HG02623 (cell line): Measurements from ENCODE around the gene CHRM2.
"Not testable (repeated sequence)": the region's sequence is repeated elsewhere in the genome, so short reads cannot be mapped to it uniquely, and the experiment has no call there.

ENCODE experiments used
- ATAC-seq: cut with Tn5 transposase; IDR thresholded peaks from one replicate; pipeline ENCODE4 v1.9.1; 2021; ENCODE audit warnings: moderate library complexity; ENCODE audit not compliant: unreplicated experiment

The CHRM2 gene

DNA sequence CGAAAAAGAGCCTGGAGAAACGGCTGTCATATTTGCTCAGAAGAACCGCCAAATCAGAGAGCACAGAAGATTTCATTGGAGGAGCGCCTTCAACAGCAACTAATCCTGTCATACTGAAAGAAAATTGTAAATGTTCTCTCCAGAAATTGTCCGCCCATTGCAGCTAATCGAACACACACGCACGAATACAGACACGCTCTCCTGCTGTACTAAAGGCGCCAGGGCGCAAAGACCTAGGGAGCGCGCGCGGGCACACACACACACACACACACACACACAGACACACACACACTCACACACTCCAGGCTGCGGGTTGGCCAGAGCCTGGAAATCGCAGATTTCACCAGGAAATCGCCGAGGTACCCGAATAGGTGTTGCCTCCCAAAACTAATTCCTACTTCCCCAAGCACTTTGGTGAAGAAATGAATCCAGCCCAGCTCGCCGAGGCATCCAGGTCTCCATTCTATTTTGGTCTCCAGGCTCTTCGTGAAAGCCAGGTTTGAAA, at the start of gene CHRM2:
CHRM2 (plus strand) TSS at position 157 of the 505 bp plus-strand sequence. CDS start 146,214 bp downstream, outside the sequence.
- ATAC-seq = no peak

GRCh38 chr7:136831398-136831797, 37.1 kb upstream of the CHRM2 start:
- ATAC-seq = not testable (repeated sequence)

DNA sequence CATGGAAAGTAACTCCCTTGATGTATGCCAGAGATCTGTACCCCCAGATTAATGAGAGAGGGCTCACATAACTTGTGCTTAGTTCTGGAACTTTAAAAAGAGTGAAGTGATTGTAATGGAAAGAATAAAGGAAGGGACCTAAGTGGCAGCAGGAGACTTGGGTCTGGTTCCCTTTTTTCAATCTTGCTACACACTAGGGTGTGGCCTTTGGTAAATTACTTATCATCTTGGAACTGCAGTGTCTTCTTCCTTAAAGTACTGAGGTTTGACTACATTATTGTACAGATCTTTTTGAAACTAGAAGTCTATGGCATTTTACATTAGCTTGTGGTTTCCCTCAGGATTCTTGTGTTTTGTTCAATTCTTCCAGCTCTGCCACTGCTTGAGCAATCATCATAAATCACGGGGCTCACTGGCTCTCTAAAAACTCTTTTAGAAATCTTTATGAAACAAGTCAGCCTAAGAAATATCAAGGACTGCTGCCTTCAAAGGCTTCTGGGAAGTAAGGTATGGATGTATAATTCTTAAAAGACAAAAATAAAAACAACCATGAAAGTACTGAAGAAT, 22.5 kb upstream of the CHRM2 start:
- ATAC-seq = no peak

- ATAC-seq = no peak
These were observed 20.6 kb upstream of the CHRM2 start for GRCh38 chr7:136847858-136848257.

- ATAC-seq = no peak
These were observed 14.8 kb upstream of the CHRM2 start for GRCh38 chr7:136853654-136854053.

DNA sequence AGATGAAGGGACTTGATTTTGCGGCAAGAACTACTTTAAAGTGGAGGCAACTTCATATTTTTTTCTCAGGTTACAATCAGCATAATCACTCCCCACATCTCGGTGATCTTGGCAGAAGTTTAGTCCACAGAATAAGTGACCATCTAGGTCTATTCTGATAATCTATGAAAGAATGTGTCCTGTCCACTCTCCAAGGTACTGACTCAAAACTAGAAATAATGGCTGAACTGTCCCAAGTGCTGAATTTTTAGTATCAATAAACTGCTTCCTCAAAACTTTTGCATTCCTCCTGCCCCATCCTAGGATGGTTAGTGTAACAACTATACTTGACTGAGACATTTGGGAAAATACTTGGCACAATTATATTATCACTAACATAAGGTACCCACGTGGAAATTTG, 10.9 kb upstream of the CHRM2 start:
- ATAC-seq = no peak

DNA sequence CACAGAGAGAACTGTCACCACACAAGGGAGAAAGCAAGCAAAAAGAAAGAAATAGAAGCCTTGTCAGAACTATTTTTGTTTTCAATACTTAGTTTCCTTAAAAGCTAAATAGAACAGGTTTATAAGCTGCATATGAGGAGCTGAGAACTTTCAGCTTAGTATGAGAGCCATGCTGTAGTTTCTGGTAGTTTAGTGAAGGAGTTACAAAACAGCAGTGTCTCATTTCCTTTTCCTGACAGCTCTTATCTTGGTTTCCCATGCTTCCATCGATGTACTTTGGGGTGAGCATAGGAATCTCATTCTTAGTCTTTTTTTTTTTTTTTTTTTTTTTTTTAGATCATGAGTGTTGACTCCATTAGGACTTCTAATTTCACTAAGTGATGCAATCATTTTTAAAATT, 8.6 kb upstream of the CHRM2 start:
- ATAC-seq = no peak

- no peak for ATAC-seq
These were observed 3.2 kb upstream of the CHRM2 start for GRCh38 chr7:136865236-136865635.

GRCh38 chr7:136865777-136866176, 2.7 kb upstream of the CHRM2 start:
- no peak for ATAC-seq

DNA sequence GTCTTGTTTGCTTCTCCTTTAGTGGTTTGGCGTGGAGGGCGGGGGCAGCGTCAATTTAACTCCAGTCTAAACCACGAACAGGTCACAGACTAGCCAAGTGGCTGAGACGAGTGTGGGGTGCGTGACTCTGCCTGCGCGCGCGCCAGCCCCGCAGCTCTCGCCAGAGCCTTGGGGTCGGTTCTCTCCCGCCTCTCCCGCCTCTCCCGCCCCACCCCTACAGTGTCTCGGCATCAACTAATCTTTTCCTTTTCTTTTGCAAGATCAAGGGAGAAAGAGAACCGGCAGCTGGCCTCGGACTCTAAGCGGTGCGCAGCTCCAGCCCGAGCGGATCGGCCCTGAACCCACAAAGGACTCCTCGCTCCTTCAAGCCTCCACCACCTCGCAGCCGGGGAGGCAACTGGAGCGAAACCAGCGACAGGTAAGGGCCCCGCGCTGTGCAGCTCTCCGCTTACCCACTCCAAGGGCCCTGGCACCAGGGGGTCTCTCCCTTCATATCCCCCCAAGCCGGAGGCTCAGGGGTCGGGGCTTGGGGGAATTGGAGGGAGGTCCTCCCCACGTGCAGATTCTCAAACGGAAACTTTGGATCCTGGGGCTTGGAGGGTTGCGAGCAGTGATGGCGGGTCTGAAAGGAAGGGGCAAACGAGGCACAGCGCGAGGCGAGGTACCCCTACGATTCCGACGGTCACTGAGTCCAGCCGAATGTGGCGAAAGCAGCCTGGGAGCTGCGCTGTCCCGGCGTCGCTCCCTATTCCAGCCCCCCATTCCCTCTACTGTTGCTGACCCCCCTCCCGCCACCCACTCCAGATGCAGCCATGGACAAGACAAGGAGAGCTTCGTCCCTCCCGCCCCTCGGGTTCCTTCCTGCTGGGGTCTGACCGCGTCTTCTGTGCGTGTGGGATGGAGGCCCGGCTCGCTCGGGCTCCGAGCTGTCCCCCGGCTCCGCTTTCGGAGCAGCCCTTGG, 829 bp downstream of the CHRM2 start:
- no peak for ATAC-seq

DNA sequence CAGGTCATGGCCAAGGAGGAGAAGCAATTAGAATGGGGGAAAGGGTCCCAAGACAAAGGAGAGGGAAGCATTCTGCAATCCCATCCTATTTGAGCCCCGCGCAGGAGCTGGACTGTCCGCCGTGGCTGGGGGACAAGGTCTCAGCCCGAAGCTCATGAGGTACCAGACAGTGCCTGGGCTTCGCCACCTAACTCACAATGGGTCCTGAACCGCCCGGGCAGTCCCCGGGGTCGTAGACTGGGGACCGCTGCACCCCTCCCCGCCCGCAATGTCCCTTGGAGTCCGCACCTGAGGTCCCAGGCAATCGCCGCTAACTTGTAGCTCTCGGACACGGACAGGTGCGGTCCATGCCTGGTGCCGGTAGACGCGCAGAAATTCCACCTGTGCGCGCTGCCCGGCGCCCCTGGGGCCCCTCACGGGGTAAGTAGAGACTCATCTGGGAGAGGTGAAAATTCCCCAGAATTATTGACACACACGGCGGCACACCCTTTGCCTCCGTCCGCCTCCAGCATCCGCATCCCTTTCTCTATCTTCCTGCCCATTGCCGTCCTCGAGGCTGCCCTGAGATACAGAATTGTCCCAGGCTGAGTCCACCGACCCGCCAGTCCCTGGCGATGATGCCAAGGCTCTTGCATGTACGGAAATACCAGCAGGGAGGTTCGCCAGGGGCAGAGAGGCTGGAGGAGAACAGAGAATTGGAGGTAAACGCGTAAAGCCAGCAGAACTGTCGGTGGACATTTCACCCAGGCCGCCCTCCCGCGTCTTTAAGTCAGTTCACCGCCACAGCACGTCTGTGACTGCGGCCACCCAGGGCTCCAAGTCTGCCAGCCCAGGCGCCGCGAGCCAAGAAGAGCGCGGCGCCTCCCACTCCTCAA, 1.8 kb downstream of the CHRM2 start:
- ATAC-seq = no peak

DNA sequence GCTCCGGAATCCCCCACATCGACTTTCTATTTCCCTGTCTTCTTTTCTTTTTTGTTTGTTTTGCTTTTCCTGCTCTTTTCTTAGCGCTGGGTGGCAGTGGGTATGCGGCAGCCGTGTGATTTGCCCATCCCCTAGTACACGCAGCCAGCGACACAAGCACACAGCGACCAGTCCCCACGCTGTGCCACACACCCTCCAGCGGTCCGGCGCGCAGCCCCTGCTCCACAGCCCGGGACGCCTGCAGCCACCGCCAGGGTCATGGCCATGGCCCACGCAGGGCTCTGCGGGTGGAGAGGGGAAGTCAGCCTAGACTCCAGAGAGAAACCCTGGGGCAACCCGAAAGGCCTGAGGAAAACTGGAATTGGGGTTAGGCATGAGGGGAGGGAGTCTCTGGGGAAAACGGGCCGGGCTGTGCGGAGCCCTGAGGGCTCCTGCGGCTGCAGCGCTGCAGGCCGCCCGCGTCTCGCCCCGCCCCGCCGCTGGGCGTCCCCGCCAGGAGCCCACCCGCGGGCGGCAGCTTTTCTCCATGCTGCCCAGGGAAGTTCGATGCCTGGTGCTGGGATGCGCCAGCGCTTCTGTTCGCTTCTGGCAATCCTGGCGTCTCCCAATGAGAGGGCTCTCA, 2.5 kb downstream of the CHRM2 start:
- no peak for ATAC-seq

GRCh38 chr7:136874393-136875032, 6.1 kb downstream of the CHRM2 start:
- no peak for ATAC-seq

GRCh38 chr7:136877509-136877908, 9.1 kb downstream of the CHRM2 start:
- no peak for ATAC-seq

GRCh38 chr7:136877990-136878389, 9.5 kb downstream of the CHRM2 start:
- no peak for ATAC-seq

DNA sequence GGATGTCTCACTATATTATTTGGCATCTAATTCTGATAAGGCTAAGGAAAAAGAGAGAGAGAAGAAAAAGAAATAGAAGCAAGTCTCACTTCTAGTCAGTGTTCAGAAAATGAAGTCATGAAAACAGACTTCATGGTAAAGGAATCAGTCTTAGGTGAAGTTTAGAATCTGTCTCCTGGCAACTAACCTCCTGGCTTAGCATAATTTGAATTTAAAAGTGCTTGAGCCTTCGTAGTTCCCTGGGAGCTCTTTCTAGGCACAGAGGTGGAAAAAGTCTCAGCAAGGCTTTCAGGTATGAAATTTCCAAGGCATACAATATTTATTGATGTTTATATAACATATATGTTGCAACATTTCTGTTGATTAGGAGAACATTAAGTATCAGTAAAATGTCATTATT, 10.4 kb downstream of the CHRM2 start:
- no peak for ATAC-seq

DNA sequence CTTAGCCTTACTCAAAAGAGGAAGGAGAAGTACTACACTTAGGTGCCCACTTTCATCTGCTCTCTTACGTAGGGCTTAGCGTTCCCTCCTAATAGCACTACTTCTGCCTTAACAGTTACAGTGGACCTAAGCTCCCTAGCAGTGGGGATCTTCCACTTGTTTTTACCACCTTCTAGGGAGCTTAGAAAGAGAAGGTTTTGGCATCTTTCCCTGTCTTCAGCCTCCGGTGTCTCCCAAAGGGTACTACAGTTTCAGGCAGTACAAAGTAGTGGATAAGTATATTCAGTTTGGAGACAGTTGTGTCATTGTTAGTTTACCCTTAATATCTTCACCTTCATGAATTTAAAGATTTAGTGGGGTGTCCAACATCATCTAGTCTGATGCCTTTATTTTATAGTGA, 14.6 kb downstream of the CHRM2 start:
- no peak for ATAC-seq

DNA sequence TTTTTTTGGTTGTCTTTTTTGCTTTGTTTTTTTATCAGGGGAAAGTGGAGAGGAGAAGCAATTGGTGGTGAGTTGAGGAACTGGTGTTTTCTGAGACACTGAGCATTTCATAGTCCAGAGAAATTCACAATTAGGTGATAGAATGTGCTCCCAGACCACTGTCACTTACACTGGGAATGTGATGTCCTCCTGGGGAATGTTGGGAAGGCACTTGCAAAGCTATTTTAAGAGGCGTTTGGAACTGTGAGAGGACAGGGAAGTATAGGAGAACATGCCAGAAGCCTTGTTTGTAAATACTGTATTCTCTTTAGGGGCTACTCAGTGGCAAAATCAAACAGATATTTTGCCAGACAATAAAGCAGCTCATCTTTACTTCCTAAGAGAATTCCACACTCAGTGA, 16.0 kb downstream of the CHRM2 start:
- no peak for ATAC-seq

DNA sequence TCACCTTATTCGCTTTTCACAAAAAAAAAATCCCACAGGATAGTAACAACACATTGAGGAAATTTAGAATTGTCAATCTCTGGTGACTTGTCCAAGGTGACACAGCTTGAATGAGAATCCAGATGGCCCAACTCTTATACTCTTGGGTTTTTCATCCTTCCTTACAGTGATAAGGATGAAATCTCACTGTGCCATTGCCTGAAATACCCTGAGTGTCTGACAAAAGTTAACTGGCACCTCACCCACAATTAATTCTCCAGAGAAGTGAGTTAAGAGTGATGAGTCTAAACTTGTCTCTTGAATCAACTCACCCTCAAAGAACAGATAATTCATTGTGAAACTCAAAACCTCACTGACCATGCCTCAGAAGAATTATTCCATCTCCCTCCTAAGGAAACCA, 18.9 kb downstream of the CHRM2 start:
- ATAC-seq = no peak

GRCh38 chr7:136890399-136890798, 21.9 kb downstream of the CHRM2 start:
- ATAC-seq = no peak
